ENCODE data around the gene CYP26A1.

The CYP26A1 gene

DNA sequence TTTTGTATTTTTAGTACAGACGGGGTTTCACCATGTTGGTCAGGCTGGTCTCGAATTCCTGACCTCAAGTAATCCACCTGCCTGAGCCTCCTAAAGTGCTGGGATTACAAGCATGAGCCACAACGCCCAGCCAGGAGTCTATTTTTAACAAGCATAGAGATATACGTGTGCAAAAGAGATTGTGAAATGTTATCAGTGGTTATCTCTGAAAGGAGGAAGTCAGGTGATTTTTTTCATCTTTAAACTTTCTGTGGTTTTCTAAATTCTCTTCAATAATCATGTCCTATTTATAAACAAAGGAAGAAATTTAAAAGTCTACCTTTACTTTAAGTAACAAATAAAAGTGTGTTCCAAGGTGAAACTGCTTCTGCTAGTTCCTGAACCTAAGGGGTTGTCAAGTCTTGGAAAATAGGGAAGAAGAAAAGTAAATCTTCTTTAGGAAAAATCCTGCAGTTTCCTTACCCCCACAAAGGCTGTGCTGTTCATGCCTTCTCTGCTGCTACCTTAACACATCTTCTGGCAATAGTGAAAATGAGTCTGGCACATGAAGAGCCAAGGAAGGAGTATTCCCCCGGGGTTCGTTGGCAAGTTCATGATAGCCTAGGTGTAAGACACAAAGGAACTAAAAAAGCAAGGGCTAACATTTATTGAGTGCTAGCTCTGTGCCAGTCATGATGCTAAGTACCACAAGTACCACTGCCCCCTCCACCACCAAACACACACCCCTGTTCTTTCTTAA is 51.1 kb downstream of the CYP26A1 start:
- no peak for DNase-seq

GRCh38 chr10:93125966-93126365 is 52.3 kb downstream of the CYP26A1 start:
- DNase-seq = no peak

DNA sequence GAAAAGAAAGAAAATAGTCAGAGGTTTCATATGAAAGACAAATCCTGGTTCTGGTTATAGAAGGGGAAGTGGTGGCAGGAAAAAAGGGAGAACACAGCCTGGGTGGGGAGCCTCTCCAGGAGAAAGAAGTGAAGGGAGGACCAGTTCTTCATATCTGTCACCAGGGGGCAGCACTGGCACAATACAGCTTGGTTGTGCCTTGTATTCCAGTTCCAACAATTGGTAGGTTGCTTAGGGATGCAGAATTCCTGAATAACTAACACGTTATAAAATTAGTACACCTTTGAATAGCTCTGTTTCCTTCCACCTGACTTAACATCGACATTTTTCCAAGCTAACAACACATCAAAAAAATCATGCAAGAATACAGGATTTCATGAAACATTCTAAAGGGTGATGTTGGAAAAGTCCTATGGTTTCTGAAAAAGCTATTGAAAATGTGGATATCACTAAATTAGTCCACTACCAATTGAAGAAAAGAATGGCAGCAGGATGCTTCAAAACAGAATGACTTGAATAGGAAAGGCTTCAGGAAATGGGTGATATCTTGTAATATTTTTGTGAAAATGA is 52.9 kb downstream of the CYP26A1 start:
- peak; percentile 34 for DNase-seq
